A673 (cell line): ENCODE data around the gene ARSB.

Experiments used
- EZH2 ChIP-seq: fragments of 200-600 bp; sonication (generic); IDR thresholded peaks from 2 replicates; pipeline ENCODE4 v1.6.1; 2017; ENCODE audit warnings: borderline replicate concordance, low read depth, mild to moderate bottlenecking, mixed read lengths, antibody characterized with exemption, low read length; ENCODE audit not compliant: poor library complexity, severe bottlenecking
- TF ChIP-seq, protein P1 (sequence below): fragments of 300-800, 200-600 bp; sonication (generic); conservative IDR thresholded peaks from 2 replicates; pipeline ENCODE4 v1.5.1; 2017; ENCODE audit warnings: low read depth, mild to moderate bottlenecking, antibody characterized with exemption, low read length, moderate library complexity, mixed read lengths

DNA sequence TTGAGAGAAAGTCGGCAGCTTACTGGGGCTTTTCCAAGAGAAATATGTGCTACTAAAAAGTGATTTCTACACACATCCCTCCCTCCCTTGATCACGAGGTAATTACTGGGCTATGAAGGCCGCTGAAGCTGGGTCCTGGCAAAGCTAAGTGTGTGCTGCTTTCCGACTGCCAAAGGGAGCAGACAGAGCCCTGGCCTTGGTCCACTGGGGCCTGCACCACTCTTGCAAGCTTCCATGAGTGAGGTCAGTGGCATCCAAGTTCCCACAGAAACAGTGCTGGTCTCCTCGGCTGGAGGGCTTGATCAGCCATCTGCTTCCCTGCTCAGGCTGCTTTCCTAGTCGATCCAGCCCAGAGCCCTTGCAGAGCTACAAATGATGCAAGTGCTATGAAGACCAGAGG is 181.8 kb downstream of the ARSB start:
- TF ChIP-seq, protein P1, sequence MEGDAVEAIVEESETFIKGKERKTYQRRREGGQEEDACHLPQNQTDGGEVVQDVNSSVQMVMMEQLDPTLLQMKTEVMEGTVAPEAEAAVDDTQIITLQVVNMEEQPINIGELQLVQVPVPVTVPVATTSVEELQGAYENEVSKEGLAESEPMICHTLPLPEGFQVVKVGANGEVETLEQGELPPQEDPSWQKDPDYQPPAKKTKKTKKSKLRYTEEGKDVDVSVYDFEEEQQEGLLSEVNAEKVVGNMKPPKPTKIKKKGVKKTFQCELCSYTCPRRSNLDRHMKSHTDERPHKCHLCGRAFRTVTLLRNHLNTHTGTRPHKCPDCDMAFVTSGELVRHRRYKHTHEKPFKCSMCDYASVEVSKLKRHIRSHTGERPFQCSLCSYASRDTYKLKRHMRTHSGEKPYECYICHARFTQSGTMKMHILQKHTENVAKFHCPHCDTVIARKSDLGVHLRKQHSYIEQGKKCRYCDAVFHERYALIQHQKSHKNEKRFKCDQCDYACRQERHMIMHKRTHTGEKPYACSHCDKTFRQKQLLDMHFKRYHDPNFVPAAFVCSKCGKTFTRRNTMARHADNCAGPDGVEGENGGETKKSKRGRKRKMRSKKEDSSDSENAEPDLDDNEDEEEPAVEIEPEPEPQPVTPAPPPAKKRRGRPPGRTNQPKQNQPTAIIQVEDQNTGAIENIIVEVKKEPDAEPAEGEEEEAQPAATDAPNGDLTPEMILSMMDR: no peak
- no peak for TF ChIP-seq EZH2
